Uterus (tissue), 2 donors: Measurements from ENCODE around the gene CWC27.

ENCODE experiments used
- CTCF ChIP-seq, 4 experiments: fragments of 200-600 bp in 2 of 4; fragments of 450-650 bp in 2 of 4; sonication (generic) in 2 of 4; IDR thresholded peaks; one replicate each; pipeline ENCODE4 v1.5.1; 2016 to 2019; ENCODE audit warnings: antibody characterized with exemption in 4 of 4, mild to moderate bottlenecking in 2 of 4, moderate library complexity in 1 of 4
- POLR2A ChIP-seq, 2 donors: fragments of 450-650 bp; IDR thresholded peaks; one replicate each; pipeline ENCODE4 v1.6.1; 2016; ENCODE audit warnings: antibody characterized with exemption in 2 of 2, mild to moderate bottlenecking in 1 of 2, moderate library complexity in 1 of 2

- TF ChIP-seq CTCF (IDR thresholded peaks at IDR 0.05) (no peak), POLR2A (IDR thresholded peaks at IDR 0.05) (no peak)
Observed at GRCh38 chr5:64987768-64988167, 219.0 kb downstream of the CWC27 start.
